A549 (cell line): ENCODE results near the gene ADAP2. TPM values are rescaled to one million over a fixed set of nuclear protein-coding genes. Genes with fewer than 3 reads are reported as not detected.

Experiments used
- ATAC-seq, 2 experiments: fragments of 200-7000 bp in 1 of 2; fragments of >200 bp in 1 of 2; cut with Nextera tagmentation in 1 of 2; cut with Tn5 transposase in 1 of 2; 3 replicates each; pipeline versions ENCODE4 v1.8.0 to v1.9.1; 2018 to 2020; ENCODE audit warnings: mild to moderate bottlenecking in 1 of 2, moderate library complexity in 1 of 2
- CTCF ChIA-PET: fragments of 300-600 bp; sonication (Branson Sonifier 250); formaldehyde crosslinking; extraction: SDS; loops from one replicate; lab custom pipeline; 2021; ENCODE audit warnings: antibody characterized with exemption, inconsistent platforms; lab: Yijun Ruan, JAX
- POLR2A ChIA-PET: fragments of 350-600 bp; formaldehyde crosslinking; extraction: SDS; loops from one replicate; lab custom pipeline; 2021; ENCODE audit warnings: antibody characterized with exemption, inconsistent platforms; lab: Yijun Ruan, JAX
- DNase-seq, 2 experiments: peaks; one replicate each; pipeline versions ENCODE4 v3.0.0 to v3.0.0-alpha.2; 2011 to 2016; ENCODE audit warnings: low read depth in 1 of 2, low spot score in 1 of 2
- FAIRE-seq: peaks from 2 replicates; lab custom pipeline; 2011; peaks lifted over from hg19 to GRCh38; lab: Jason Lieb, UNC
- H3K27ac ChIP-seq, 2 experiments: fragments of >200 bp; sonication (Bioruptor Twin); formaldehyde crosslinking; 3 replicates each; pipeline ENCODE4 v1.5.1; 2016 to 2017
- H3K4me1 ChIP-seq: fragments of >200 bp; sonication (Bioruptor Twin); formaldehyde crosslinking; 3 replicates; pipeline ENCODE4 v1.6.1; 2016
- H3K4me2 ChIP-seq: fragments of >200 bp; sonication (Bioruptor Twin); formaldehyde crosslinking; 3 replicates; pipeline ENCODE4 v1.6.1; 2016
- H3K4me3 ChIP-seq: fragments of >200 bp; sonication (Bioruptor Twin); formaldehyde crosslinking; 3 replicates; pipeline ENCODE4 v1.5.1; 2016
- H3K9me3 ChIP-seq: fragments of >200 bp; sonication (Bioruptor Twin); formaldehyde crosslinking; 3 replicates; pipeline ENCODE4 v1.6.1; 2016
- BCL3 ChIP-seq: fragments of >200 bp; sonication (Bioruptor Twin); formaldehyde crosslinking; IDR thresholded peaks from 3 replicates; pipeline ENCODE4 v1.6.1; 2016
- CBX2 ChIP-seq: fragments of 200-600 bp; sonication (generic); IDR thresholded peaks from 2 replicates; pipeline ENCODE4 v1.6.1; 2016; ENCODE audit warnings: low read depth, mild to moderate bottlenecking, borderline replicate concordance
- CTCF ChIP-seq: fragments of >200 bp; sonication (Bioruptor Twin); formaldehyde crosslinking; IDR thresholded peaks from 3 replicates; pipeline ENCODE4 v1.5.1; 2016
- FOSB ChIP-seq: fragments of 250-450 bp; sonication (Bioruptor Pico); IDR thresholded peaks from 2 replicates; pipeline ENCODE4 v1.5.0; 2020; ENCODE audit warnings: mild to moderate bottlenecking, moderate library complexity
- HEYL ChIP-seq: fragments of 250-450 bp; sonication (Bioruptor Pico); IDR thresholded peaks from 2 replicates; pipeline ENCODE4 v1.8.0; 2021; ENCODE audit warnings: mild to moderate bottlenecking, moderate library complexity
- HOXA7 ChIP-seq: fragments of 250-450 bp; sonication (Bioruptor Pico); IDR thresholded peaks from 2 replicates; pipeline ENCODE4 v1.5.0; 2020; ENCODE audit warnings: mild to moderate bottlenecking, moderate library complexity
- HOXB5 ChIP-seq: fragments of 250-450 bp; sonication (Bioruptor Pico); IDR thresholded peaks from 2 replicates; pipeline ENCODE4 v1.5.0; 2020; ENCODE audit warnings: mild to moderate bottlenecking, moderate library complexity
- JUNB ChIP-seq: fragments of >200 bp; sonication (Bioruptor Twin); formaldehyde crosslinking; IDR thresholded peaks from 2 replicates; pipeline ENCODE4 v1.6.1; 2016
- KDM5A ChIP-seq: fragments of 200-600 bp; sonication (generic); IDR thresholded peaks from 2 replicates; pipeline ENCODE4 v1.6.1; 2016; ENCODE audit warnings: antibody characterized with exemption, mild to moderate bottlenecking
- MYC ChIP-seq: IDR thresholded peaks from 2 replicates; pipeline ENCODE4 v1.6.1; 2012; ENCODE audit warnings: mild to moderate bottlenecking, inconsistent platforms, low read length, improper control_type of control experiment, borderline replicate concordance
- NR3C1 ChIP-seq: fragments of >200 bp; sonication (Bioruptor Twin); formaldehyde crosslinking; IDR thresholded peaks from 3 replicates; pipeline ENCODE4 v1.6.1; 2017
- POLR2A ChIP-seq: IDR thresholded peaks from 2 replicates; pipeline ENCODE4 v1.6.1; 2012; ENCODE audit warnings: mild to moderate bottlenecking, low read length
- RCOR1 ChIP-seq: fragments of 150-350 bp; IDR thresholded peaks from 2 replicates; pipeline ENCODE4 v1.6.1; 2014; ENCODE audit warnings: antibody characterized with exemption, low read length, low read depth
- RNF2 ChIP-seq: fragments of 200-600 bp; sonication (generic); IDR thresholded peaks from 2 replicates; pipeline ENCODE4 v1.6.1; 2016; ENCODE audit warnings: low read depth, mild to moderate bottlenecking, antibody characterized with exemption, moderate library complexity, borderline replicate concordance
- USF2 ChIP-seq: fragments of 450-650 bp; IDR thresholded peaks from 2 replicates; pipeline ENCODE4 v1.6.1; 2014; ENCODE audit warnings: antibody characterized with exemption
- ZNF302 ChIP-seq: fragments of 250-450 bp; sonication (Bioruptor Pico); IDR thresholded peaks from 2 replicates; pipeline ENCODE4 v1.9.0; 2021; ENCODE audit warnings: inconsistent platforms, mild to moderate bottlenecking, moderate library complexity
- WGBS: methylation state at CpG from one replicate; pipeline ENCODE4 v1.1.6; 2017; ENCODE audit errors: missing lambda C conversion rate; 5-methylcytosine and 5-hydroxymethylcytosine counted together
- polyA plus RNA-seq, 4 experiments: library from polyadenylated mRNA; depleted of rRNA in 3 of 4; stranded (reverse); fragments of >200 nt; fragmentation: RNase III in 1 of 4; extraction: RNeasy Plus Mini Kit Qiagen cat#74134 plus additional on column Dnase treatment in 1 of 4; gene quantifications; 2 replicates in 3 of 4; 3 replicates in 1 of 4; pipeline ENCODE4 v1.2.3, GENCODE V29; 2011 to 2017

ADAP2 gene
- polyA plus RNA-seq, 2 of the 4 experiments (the other 2 are of a cell fraction) = 3.9 to 4.5 TPM

GRCh38 chr17:30995347-30995746, 73.6 kb downstream of the ADAP2 start:
- Histone ChIP-seq H3K4me3 (no peak overlapping the region), H3K4me2 (no peak overlapping the region), H3K4me1 (no peaks in the 10 kb centered on the region), H3K27ac (no peak overlapping the region), H3K9me3 (no peaks in the 10 kb centered on the region)
- FAIRE-seq = no peak
- no peak for DNase-seq
- TF ChIP-seq ZNF302 (CRISPR knock-in tag) (no peak), HOXB5 (no peak)
- ChIA-PET CTCF (interaction anchor here (0.6 to 1.3 kb wide), 2 partner anchors 38 to 221 kb away, joined by 3 to 4 read pairs; no protein-coding TSS in a partner anchor), POLR2A (interaction anchor here (0.7 to 1.2 kb wide), 2 partner anchors 13 to 894 kb away, joined by 4 read pairs; no protein-coding TSS in a partner anchor)
- ATAC-seq = no peak
- WGBS = 97% methylated on average over 3 of the region's 3 CpGs

GRCh38 chr17:30996486-30996885, 74.7 kb downstream of the ADAP2 start:
- ATAC-seq (no peak), DNase-seq (no peak), FAIRE-seq (no peak)
- Histone ChIP-seq H3K4me2 (no peak overlapping the region), H3K4me1 (no peaks in the 10 kb centered on the region), H3K27ac (no peak overlapping the region), H3K9me3 (no peaks in the 10 kb centered on the region), H3K4me3 (no peak overlapping the region)
- ChIA-PET POLR2A (no interaction called here), CTCF (interaction anchor here (1.3 kb wide), 1 partner anchor 220 kb away, joined by 3 read pairs; no protein-coding TSS in a partner anchor)
- TF ChIP-seq MYC (no peak), CTCF (no peak)
- WGBS = 65% methylated on average over 3 of the region's 3 CpGs

- Histone ChIP-seq H3K27ac (no peak overlapping the region), H3K4me3 (no peak overlapping the region), H3K9me3 (no peaks in the 10 kb centered on the region), H3K4me1 (no peaks in the 10 kb centered on the region), H3K4me2 (no peak overlapping the region)
- ChIA-PET POLR2A (no interaction called here), CTCF (interaction anchor here (2.1 to 2.3 kb wide), 2 partner anchors 10 to 219 kb away, joined by 6 to 12 read pairs; no protein-coding TSS in a partner anchor)
- TF ChIP-seq NR3C1 (no peak), KDM5A (no peak), FOSB (CRISPR knock-in tag) (no peak), POLR2A (no peak), HOXA7 (no peak), USF2 (no peak), RCOR1 (no peak)
- no peak for DNase-seq
- WGBS = 88% methylated on average over 6 of the region's 6 CpGs
- no peak; a peak in 1 of 6 replicates for ATAC-seq
- no peak for FAIRE-seq
These were observed 75.5 kb downstream of the ADAP2 start for GRCh38 chr17:30997270-30997669.

- DNase-seq (no peak), FAIRE-seq (no peak), ATAC-seq (no peak)
- CTCF ChIA-PET = interaction anchor here (1.0 to 2.3 kb wide), 3 partner anchors 10 to 218 kb away, joined by 4 to 12 read pairs (median 6); partner anchors contain the start of gene RNF135
- H3K4me2 ChIP-seq = no peak overlapping the region
- H3K4me3 ChIP-seq = no peak overlapping the region
- no peaks in the 10 kb centered on the region for H3K4me1 ChIP-seq
- no peak overlapping the region for H3K27ac ChIP-seq
- WGBS = 91% methylated on average over 5 of the region's 5 CpGs
- no peaks in the 10 kb centered on the region for H3K9me3 ChIP-seq
- POLR2A ChIA-PET = no interaction called here
- TF ChIP-seq JUNB (no peak), HOXA7 (no peak), KDM5A (no peak), CBX2 (no peak), BCL3 (no peak), RNF2 (no peak), HEYL (CRISPR knock-in tag) (no peak)
These were observed 76.1 kb downstream of the ADAP2 start for GRCh38 chr17:30997842-30998241.
